Stomach (tissue), 9 donors: ENCODE data around the gene THSD4. TPM values are rescaled to one million over a fixed set of nuclear protein-coding genes. Genes with fewer than 3 reads are reported as not detected.

Experiments
- DNase-seq, 2 donors: peaks; one replicate each; pipeline versions ENCODE4 v3.0.0 to v3.0.0-alpha.2; 2013 to 2019
- H3K27ac ChIP-seq, 5 donors: fragments of 200-600 bp in 4 of 5; sonication (generic) in 4 of 5; one replicate each; pipeline ENCODE4 v1.5.1; 2013 to 2019; ENCODE audit warnings: mild to moderate bottlenecking in 1 of 5, moderate library complexity in 1 of 5
- H3K27me3 ChIP-seq, 3 donors: fragments of 200-600 bp; sonication (generic); one replicate each; pipeline ENCODE4 v1.5.1; 2017 to 2019; ENCODE audit warnings: mixed run types in 1 of 3
- H3K36me3 ChIP-seq, 4 donors: fragments of 200-600 bp; sonication (generic); 1 replicate in 3 of 4; 2 replicates in 1 of 4; pipeline ENCODE4 v1.5.1; 2016 to 2019
- H3K4me1 ChIP-seq, 4 donors: fragments of 200-600 bp; sonication (generic); one replicate each; pipeline ENCODE4 v1.5.1; 2016 to 2019
- H3K4me3 ChIP-seq, 4 donors: fragments of 200-600 bp; sonication (generic) in 3 of 4; one replicate each; pipeline ENCODE4 v1.5.1; 2016 to 2019; ENCODE audit warnings: mild to moderate bottlenecking in 1 of 4
- H3K9me3 ChIP-seq, 4 donors: fragments of 200-600 bp; sonication (generic); one replicate each; pipeline ENCODE4 v1.5.1; 2016 to 2019
- EP300 ChIP-seq: sonication (generic); formaldehyde crosslinking; IDR thresholded peaks from one replicate; pipeline ENCODE4 v1.6.1; 2017; ENCODE audit warnings: antibody characterized with exemption
- POLR2A ChIP-seq, 4 donors: fragments of 450-650 bp; IDR thresholded peaks; one replicate each; pipeline ENCODE4 v1.6.1; 2016; ENCODE audit warnings: antibody characterized with exemption in 4 of 4, control low read depth in 2 of 4, mild to moderate bottlenecking in 1 of 4, moderate library complexity in 1 of 4
- POLR2AphosphoS5 ChIP-seq, 3 donors: sonication (generic); formaldehyde crosslinking; IDR thresholded peaks; one replicate each; pipeline ENCODE4 v1.6.1; 2016; ENCODE audit warnings: antibody characterized with exemption in 3 of 3
- WGBS, 5 donors: extraction: QIAGEN DNeasy Blood & Tissue Kit in 3 of 5; methylation state at CpG; one replicate each; pipeline versions ENCODE4 v1.1.5 to v1.1.7; 2013 to 2018; 5-methylcytosine and 5-hydroxymethylcytosine counted together
- intact Hi-C: fragments of 100-400 bp; cut with DNase I; formaldehyde crosslinking; loops from one replicate; pipeline ENCODE4 v1.15.1; 2023; ENCODE audit warnings: low total_unique reads
- polyA plus RNA-seq, 3 donors: library from polyadenylated mRNA; stranded (reverse); fragments of 200-250 nt; gene quantifications; one replicate each; pipeline ENCODE4 v1.2.3, GENCODE V29; 2013
- total RNA-seq, 5 donors: library from RNA; depleted of rRNA; stranded (reverse); fragments of >200 nt; gene quantifications; one replicate each; pipeline versions ENCODE4 v1.1.0 to v1.2.3, GENCODE V29; 2014 to 2016
- TF ChIP-seq, protein P1 (sequence below), 7 experiments: fragments of 450-650 bp in 4 of 7; fragments of 200-600 bp in 3 of 7; sonication (generic) in 3 of 7; IDR thresholded peaks; one replicate each; pipeline ENCODE4 v1.5.1; 2016 to 2019; ENCODE audit warnings: antibody characterized with exemption in 7 of 7, control low read depth in 2 of 7, mild to moderate bottlenecking in 1 of 7
- donor health status: healthy with polysubstance abuse.
- donor health status: Bipolar disorder and iron deficiency.
- donor health status: healthy.

THSD4 gene
- total and polyA plus RNA-seq, 8 donors: 1.8 to 79.4 (median 22.0) TPM

GRCh38 chr15:71752128-71752527 is 636.9 kb downstream of the THSD4 start:
- intact Hi-C loops: no loop called here
- TF ChIP-seq POLR2A (IDR thresholded peaks at IDR 0.05): no peak
- no peak for TF ChIP-seq EP300
- TF ChIP-seq, protein P1, sequence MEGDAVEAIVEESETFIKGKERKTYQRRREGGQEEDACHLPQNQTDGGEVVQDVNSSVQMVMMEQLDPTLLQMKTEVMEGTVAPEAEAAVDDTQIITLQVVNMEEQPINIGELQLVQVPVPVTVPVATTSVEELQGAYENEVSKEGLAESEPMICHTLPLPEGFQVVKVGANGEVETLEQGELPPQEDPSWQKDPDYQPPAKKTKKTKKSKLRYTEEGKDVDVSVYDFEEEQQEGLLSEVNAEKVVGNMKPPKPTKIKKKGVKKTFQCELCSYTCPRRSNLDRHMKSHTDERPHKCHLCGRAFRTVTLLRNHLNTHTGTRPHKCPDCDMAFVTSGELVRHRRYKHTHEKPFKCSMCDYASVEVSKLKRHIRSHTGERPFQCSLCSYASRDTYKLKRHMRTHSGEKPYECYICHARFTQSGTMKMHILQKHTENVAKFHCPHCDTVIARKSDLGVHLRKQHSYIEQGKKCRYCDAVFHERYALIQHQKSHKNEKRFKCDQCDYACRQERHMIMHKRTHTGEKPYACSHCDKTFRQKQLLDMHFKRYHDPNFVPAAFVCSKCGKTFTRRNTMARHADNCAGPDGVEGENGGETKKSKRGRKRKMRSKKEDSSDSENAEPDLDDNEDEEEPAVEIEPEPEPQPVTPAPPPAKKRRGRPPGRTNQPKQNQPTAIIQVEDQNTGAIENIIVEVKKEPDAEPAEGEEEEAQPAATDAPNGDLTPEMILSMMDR (IDR thresholded peaks at IDR 0.05): no peak
- TF ChIP-seq POLR2AphosphoS5 (IDR thresholded peaks at IDR 0.05): no peak
- DNase-seq: no peak

GRCh38 chr15:71752604-71753289 is 637.5 kb downstream of the THSD4 start:
- H3K27ac ChIP-seq: no peak overlapping the region
- 54 to 69% (median 64%) methylated on average over 11 of the region's 11 CpGs for WGBS, 5 donors
- peaks cover 0 to 17% (median 0%) of the 10 kb centered on the region in 4 donors for H3K4me1 ChIP-seq
- no peaks in the 10 kb centered on the region for H3K9me3 ChIP-seq
- DNase-seq: peak in 1 of 2 donors; percentile 64
- intact Hi-C loops: no loop called here
- H3K4me3 ChIP-seq: no peak overlapping the region
- no peak for TF ChIP-seq EP300
- TF ChIP-seq POLR2AphosphoS5 (IDR thresholded peaks at IDR 0.05): no peak
- TF ChIP-seq, protein P1 (IDR thresholded peaks at IDR 0.05): peak in 1 of 7 experiments; percentile 18
- H3K27me3 ChIP-seq: no peaks in the 10 kb centered on the region
- peaks cover 0 to 26% (median 13%) of the 10 kb centered on the region in 4 donors for H3K36me3 ChIP-seq

More at GRCh38 chr15:71752128-71752527, 636.9 kb downstream of the THSD4 start:
- H3K36me3 ChIP-seq: peaks cover 0 to 25% (median 12%) of the 10 kb centered on the region in 4 donors
- WGBS, 5 donors: 65 to 76% (median 70%) methylated on average over 4 of the region's 4 CpGs
- H3K9me3 ChIP-seq: no peaks in the 10 kb centered on the region
- H3K4me3 ChIP-seq: no peak overlapping the region
- peaks cover 0 to 23% (median 0%) of the 10 kb centered on the region in 4 donors for H3K4me1 ChIP-seq
- H3K27ac ChIP-seq: no peak overlapping the region
- H3K27me3 ChIP-seq: no peaks in the 10 kb centered on the region

GRCh38 chr15:71753346-71753745 is 638.1 kb downstream of the THSD4 start:
- WGBS, 5 donors: 87 to 96% (median 95%) methylated on average over 1 of the region's 1 CpG
- TF ChIP-seq EP300 (no peak), POLR2A (IDR thresholded peaks at IDR 0.05) (no peak), POLR2AphosphoS5 (IDR thresholded peaks at IDR 0.05) (no peak)
- TF ChIP-seq, protein P1 (IDR thresholded peaks at IDR 0.05): no peak
- peaks cover 0 to 11% (median 0%) of the 10 kb centered on the region in 4 donors for H3K4me1 ChIP-seq
- intact Hi-C loops: no loop called here
- no peaks in the 10 kb centered on the region for H3K9me3 ChIP-seq
- H3K27me3 ChIP-seq: no peaks in the 10 kb centered on the region
- peaks cover 0 to 29% (median 12%) of the 10 kb centered on the region in 4 donors for H3K36me3 ChIP-seq
- no peak for DNase-seq
- no peak overlapping the region for H3K4me3 ChIP-seq
- H3K27ac ChIP-seq: no peak overlapping the region

GRCh38 chr15:71754660-71755059 is 639.4 kb downstream of the THSD4 start:
- no peak for TF ChIP-seq POLR2A (IDR thresholded peaks at IDR 0.05)
- TF ChIP-seq, protein P1 (IDR thresholded peaks at IDR 0.05): no peak
- Histone ChIP-seq H3K4me3 (no peak overlapping the region), H3K27me3 (no peaks in the 10 kb centered on the region), H3K27ac (peak overlapping the region in 4 of 5 donors; percentile 22 to 56 (median 31)), H3K4me1 (peaks cover 0 to 10% (median 0%) of the 10 kb centered on the region in 4 donors), H3K36me3 (peaks cover 0 to 23% (median 13%) of the 10 kb centered on the region in 4 donors), H3K9me3 (no peaks in the 10 kb centered on the region)
- intact Hi-C loops: no loop called here
- no peak for DNase-seq
